Measurements from ENCODE around the gene LSAMP.
"Not testable (repeated sequence)": the region's sequence is repeated elsewhere in the genome, so short reads cannot be mapped to it uniquely, and the experiment has no call there.

- TF ChIP-seq, protein P1, sequence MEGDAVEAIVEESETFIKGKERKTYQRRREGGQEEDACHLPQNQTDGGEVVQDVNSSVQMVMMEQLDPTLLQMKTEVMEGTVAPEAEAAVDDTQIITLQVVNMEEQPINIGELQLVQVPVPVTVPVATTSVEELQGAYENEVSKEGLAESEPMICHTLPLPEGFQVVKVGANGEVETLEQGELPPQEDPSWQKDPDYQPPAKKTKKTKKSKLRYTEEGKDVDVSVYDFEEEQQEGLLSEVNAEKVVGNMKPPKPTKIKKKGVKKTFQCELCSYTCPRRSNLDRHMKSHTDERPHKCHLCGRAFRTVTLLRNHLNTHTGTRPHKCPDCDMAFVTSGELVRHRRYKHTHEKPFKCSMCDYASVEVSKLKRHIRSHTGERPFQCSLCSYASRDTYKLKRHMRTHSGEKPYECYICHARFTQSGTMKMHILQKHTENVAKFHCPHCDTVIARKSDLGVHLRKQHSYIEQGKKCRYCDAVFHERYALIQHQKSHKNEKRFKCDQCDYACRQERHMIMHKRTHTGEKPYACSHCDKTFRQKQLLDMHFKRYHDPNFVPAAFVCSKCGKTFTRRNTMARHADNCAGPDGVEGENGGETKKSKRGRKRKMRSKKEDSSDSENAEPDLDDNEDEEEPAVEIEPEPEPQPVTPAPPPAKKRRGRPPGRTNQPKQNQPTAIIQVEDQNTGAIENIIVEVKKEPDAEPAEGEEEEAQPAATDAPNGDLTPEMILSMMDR (conservative IDR thresholded peaks at IDR 0.05; ENCODE audit: low read depth, low read length) = not testable (repeated sequence)
- not testable (repeated sequence) for TF ChIP-seq EZH2 (IDR thresholded peaks at IDR 0.05; ENCODE audit: borderline replicate concordance, low read depth, low read length, poor library complexity, severe bottlenecking)
These were observed 374.6 kb downstream of the LSAMP start for GRCh38 chr3:116070516-116071278.

Data from A673 (cell line).